NCI-H1436 (cell line): Measurements from ENCODE around the gene PKP4.

Experiments
- DNase-seq: peaks from one replicate; lab custom pipeline; 2025; lab: John Stamatoyannopoulos, UW

Gene PKP4

DNA sequence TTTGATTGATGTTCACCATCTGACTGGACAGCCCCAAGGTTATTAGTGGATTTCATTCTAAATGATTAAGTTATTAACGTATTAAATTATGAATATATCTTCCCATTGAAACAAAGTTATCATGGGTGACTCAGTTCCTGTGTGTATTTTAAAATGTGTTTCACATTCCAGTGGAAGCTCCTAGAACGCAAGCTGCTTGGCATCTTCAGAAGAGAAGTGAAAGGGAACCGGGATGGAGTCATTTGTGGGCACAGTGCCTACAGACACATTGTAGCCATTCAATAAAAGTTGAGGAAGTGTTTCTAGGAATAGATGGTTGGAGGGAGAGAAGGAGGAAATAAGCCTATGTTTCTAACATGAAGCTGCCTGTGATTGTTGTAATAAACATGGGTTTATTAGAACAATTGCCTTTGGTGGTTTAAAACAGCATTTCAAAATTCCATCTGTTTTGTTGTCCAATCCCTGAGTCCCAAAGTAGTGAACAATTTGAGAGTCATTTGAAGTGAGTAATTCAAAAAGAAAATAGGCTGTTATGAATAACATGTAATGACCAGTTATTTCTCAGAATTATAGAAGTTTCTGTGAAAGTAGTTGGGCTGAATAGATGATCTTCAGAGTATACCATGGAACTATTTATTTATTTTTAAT, 143.5 kb downstream of the PKP4 start:
- DNase-seq, result no peak

DNA sequence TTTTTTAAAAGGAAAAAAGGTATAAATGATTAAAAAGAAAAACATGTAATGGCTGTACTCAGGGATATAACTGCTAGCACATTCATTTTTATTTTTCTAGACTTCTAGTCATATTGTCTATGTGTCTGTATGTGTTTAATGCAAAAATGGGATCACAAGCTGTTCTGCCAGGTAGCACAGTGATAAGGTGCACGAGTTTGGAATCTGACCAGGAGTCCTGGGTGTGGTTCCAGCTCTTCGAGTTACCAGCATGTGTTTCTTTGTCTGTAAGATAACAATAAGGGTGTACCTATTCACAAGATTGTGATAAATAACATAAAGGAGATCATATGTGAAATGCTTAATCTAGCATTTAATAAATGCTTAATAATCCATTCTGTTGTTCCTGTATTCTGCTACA, 145.3 kb downstream of the PKP4 start:
- no peak for DNase-seq

DNA sequence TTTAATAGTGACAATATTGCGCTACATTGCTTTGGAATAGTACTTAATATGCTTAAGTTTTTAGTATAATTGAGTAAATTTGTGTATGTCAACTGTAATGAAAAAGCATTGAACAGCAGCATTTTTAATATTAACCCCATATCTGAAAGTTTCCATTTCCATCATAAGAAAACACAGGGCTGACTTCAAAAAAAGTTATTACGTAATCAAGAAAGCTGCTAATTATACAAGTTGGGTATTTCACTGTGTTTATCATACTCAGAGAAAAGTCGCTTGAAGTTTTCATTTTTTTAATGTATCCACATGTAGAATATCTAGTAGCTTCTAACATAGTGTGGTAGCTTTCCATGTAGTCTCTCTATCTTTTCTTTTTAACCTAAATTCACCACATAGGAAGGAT, 146.5 kb downstream of the PKP4 start:
- no peak for DNase-seq

DNA sequence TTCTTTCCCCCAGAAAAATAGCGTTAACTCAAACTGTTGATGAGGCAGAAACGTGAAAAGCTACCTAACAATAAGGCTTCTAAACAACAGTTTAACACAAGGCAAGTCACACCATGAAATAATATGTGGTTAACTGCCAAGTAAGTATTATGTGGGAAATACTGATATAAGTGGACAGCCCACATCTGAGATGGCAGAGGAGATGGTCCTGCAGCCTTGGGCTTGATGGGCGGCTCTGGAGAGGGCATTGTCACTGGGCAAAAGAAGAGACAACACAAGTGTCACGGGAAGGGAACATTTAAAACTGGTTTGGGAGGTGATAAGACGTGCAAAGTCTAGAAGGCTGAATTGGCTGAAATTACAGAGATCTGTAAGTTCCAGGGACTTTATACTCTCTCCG, 147.2 kb downstream of the PKP4 start:
- no peak for DNase-seq

DNA sequence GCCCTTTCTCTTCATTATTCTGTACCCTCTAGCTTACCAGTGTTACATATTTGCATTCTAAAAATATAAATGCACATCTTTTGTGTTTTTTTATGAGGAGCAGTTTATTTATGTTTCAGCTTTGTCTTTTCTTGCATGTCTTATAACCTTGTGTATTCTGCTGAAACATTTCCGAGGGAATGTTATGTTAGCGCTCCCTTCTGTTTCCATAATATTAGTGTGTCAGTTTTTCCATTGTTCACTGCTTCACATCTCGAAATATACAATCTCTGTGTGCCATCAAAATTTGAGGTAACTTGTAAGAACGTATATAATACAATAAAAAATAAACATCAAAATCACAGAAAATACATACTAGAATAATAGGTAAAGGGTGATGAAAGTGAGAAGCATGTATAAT, 153.3 kb downstream of the PKP4 start:
- DNase-seq, result no peak

DNA sequence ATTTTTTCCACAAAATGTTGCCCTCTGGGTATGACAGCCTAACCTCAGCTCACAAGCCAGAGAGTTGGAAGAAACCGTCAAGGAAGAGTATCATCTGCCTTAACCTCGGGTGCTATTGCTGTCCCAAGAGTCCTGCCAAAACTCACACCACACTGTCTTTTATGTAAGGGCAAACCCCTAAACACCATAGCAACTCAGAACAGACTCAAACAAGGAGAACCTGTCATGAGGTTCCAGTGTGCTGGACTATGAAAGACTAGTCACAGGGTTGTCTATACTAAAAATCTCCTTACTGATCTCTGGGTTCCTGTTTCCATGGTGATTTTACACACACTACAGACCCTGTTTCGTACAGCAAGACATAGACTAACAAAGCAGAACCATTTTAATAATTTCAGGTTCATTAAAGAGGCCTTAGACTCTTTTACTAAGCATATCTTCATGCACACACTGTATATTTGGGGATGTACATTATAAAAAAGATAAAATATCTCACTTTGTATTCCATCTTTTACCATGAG, 159.8 kb downstream of the PKP4 start:
- DNase-seq, result no peak

DNA sequence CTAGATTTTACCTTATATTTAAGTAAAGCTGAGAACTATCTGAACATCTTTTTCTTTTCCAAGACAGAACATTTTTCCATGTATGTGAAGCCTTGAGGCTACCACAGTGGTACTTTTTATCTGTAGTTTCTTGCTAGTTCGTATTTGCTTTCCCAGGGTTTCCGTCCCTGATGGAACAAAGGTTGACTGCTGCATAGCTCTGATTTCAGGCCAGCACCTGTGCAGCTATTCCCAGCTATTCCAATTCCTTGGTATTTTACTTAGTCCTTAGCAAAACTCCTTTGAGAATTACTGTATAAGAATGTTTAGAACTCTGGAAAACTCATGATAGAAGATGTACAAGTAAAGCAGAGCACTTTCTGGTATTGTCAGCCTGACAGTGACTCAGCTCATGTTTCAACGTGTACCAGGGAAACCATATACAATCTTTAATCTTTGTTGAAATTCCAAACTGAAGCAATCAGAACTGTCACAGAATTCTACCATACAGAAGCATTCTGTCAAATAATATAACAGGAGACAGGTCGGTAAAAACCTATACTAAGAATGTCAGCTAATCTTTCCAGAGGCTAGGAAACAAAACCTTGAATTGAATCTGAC, 162.2 kb downstream of the PKP4 start:
- DNase-seq, result no peak

DNA sequence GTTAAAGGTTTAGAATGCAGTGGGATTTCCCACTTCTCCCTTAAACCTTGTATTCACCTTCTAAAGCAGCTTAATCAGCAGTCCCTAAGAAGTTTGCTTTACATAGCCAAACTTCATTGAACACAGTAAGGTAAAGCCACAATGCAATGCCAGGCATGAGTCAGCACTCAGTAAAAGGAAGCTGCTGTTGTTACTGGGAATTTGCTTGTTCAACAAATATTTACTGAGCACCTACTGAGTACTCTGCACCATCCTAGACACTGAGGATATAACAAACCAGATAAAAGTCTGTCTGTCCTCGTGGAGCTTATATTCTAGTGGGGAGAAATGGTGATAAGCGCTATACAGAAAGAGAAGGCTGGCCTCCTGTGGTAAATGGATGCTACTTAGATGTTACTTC, 162.7 kb downstream of the PKP4 start:
- DNase-seq, result no peak

DNA sequence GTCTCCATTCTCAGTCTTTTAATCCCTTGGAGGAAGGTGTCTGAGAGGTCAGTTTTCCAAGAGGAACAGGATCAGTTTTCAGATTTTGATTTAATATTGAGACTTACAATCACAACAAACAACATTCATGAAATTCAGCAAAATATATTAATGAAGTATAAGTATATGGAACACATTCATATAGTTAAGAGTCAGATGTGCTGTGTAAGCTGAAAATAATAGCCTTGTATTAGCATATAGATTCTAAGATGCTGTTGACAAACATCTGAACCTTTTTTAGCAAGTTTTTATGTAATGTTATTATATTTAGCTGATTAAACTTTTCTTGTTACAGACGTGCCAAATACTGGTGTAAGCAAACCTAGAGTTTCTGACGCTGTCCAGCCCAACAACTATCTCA, 163.9 kb downstream of the PKP4 start:
- DNase-seq, result no peak

DNA sequence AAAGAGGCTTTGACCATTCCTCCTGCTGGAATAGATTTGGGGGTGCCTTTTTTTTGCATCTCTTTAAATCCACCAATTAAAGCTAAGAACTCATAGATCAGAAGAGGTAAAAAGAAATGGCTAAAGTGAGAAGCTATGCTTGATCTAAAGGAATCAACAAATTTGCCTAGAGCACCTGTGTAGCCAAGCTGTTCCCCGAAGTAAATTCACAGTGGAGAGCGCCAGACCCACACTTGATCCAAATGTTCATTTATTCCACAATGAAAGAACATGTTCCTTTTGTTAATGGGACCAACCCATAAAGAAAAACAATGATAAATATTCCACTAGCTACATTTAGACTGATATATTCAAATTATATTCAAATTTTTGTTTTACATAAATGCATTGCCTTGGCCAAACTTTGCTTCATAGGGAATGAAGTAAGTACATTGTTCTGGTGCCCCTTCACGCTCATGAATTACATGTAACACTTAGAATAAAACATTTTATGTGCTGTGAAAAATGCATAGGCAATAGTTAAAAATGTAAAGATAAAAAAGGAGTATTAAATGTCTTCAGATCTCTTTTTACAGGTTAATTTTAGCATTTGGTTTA, 167.4 kb downstream of the PKP4 start:
- DNase-seq, result no peak

DNA sequence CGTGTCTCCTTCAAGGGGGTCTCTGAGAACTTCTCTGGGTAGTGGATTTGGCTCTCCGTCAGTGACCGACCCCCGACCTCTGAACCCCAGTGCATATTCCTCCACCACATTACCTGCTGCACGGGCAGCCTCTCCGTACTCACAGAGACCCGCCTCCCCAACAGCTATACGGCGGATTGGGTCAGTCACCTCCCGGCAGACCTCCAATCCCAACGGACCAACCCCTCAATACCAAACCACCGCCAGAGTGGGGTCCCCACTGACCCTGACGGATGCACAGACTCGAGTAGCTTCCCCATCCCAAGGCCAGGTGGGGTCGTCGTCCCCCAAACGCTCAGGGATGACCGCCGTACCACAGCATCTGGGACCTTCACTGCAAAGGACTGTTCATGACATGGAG, 168.2 kb downstream of the PKP4 start:
- no peak for DNase-seq

DNA sequence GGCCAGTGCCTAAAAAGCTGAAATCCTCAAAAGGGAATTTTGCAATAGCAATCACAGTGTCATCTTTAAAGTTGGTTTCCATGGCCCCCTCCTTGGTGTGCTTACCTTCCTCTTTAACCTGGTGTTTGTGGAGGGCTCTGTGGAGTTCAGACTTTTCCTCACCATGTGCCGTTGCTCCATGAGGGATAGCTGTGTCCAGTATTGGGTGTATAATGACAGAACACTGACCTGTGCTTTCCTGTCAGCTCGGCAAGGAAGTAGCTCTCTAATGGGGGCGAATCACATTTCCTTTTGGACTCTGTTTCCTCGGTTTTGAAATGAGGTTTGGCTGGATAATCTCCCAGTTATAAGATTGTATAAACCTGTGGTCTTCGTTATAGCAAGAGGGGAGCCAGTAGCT, 172.4 kb downstream of the PKP4 start:
- no peak for DNase-seq

DNA sequence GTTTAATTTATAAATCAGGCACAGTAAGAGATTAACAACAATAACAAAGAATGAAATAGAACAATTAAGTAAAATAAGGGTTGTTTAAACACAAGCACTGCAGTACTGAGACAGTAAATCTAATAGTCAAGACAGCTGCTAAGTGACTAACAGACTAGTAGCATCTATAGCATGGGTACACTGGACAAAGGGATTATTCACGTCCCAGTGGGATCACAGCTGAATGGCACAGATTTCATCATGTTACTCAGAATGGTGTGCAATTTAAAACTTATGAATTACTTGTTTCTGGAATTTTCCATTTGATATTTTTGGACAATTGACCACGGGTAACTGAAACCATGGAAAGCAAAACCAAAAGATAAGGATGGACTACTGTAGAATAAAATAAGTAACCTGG, 176.5 kb downstream of the PKP4 start:
- DNase-seq, result no peak

DNA sequence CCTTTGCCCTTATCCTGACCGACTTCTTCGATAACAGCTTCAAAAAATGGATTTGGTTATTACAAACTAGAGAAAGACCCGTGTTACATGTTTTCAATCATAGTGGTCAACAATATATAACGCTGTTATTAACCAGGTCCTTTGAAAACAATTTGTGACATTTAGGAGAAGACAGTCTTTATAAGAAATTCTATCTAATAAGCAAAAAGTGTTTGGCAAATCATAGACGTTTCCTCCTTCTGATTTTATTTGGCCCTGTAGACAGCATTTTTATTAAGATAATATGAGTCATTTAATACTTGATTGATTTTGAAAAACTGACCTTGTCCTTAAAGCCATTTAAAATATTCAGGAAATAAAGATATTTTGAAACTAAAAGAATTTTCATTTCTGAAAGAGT, 177.9 kb downstream of the PKP4 start:
- no peak for DNase-seq

DNA sequence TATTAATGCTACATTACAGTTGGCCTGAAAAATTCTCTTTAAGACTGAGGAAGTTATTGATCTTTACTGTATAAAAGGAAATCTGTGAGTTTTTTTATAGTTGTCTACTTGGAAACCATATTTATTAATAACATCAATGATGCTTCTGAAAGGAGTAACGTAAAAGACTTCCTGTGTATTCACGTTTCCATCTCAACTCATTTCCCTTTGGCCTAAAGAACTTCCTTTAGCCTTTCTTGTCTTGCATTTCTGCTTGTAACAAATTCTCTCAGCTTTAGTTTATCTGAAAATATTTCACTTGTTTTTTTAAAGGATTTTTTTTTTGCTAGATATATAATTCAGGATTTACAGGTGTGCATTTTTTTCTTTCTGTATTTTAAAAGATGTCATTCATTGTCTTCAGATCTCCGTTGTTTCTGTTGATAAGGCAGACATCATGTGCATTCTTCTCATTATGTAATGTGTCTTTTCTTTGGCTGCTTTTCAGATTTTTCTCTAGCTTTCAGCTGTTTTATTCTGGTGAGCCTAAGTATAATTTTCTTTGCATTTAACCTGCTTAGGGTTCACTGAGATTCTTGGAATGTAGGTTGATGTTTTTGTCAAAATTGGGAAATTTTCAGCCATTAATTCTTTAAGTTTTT, 179.3 kb downstream of the PKP4 start:
- no peak for DNase-seq

DNA sequence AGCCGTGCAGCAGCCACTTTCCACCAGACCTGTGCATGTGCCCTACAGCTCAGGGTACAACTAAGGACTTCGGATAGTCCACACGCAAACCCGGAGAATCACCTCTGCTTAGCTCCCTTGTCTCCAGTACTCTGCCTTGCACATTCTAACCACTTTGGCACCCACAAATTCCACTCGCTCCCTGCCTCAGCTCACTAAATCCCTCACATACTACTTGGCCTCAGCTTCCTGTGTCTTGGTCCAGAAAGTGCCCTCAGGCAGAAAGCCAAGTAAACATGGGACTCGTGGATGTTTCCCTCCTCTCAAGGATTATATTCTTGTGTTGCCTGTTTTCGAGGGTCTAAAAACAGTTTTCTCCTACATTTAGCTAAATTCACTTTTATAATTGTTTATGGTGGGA, 180.6 kb downstream of the PKP4 start:
- no peak for DNase-seq

DNA sequence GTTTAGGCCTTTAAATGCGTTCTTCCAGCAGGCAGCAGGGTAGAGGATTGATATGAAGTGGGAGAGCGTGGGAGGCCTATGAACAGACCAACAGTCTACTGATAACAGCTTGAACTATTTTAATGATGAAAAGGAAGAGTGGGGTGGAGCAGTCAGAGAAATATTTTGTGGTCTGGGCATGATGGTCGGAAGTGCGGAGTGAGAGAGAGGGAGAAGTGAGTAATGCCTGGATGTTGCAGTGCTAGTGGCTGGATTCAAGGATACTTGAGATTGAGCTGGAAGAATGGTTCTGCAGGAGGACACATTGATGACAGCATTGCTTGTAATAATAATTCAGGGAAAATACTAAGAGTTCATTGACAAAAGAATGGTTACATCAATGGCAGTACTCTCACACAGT, 187.4 kb downstream of the PKP4 start:
- DNase-seq, result no peak

DNA sequence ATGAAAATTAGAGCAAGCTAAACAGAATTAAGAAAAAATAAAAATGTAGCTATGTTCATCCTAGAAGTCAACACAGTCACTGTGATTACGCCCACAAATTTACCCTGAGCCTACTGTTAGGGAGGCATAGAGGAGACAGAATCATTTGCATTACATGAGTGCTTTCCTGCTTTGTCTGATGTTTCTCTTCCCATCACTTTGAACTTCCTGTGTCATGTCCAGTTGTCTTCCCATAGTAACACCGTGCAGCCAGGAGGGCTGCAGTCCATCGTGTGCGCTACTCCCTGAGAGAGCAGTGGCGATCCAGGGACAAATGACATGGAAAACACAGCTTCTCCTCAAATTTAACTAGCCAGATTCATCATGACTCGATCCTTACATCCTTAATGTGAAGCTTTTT, 188.5 kb downstream of the PKP4 start:
- DNase-seq, result no peak

DNA sequence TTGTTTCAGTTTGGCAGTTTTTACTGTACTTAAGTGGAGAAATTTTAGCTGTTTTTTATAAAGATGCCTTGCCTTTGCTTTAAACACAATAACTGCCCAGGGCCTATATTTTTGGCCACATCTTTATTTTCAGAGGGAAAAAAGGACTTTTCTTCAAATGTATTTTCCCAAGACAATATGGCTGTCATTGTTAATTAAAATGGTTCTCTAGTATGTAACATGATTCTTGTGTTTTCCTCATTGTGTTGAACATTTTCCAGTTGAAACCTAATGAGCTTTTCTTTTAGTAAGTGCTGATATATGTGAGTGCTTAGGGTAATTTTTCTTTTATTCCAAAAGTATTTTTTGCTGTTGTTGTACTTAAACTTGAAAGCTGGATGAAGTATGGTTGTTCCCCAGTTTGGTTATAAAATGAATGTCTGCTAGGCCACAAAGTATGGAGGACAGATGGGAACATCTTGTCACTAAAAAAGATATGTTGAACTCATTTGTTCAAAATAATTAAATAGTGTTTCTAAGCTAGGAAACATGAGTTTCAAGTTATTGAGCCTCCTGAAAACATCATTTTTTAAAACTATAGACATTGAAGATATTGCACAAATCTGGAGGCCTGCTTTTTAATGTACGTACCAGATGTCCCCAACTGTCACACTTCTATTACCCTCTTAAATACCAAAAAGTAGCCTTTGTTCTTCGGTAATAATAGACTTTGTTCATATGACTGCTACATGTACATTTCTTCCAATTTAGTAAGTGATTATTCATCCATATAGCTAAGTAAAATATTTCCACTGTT, 190.9 kb downstream of the PKP4 start:
- DNase-seq, result no peak

DNA sequence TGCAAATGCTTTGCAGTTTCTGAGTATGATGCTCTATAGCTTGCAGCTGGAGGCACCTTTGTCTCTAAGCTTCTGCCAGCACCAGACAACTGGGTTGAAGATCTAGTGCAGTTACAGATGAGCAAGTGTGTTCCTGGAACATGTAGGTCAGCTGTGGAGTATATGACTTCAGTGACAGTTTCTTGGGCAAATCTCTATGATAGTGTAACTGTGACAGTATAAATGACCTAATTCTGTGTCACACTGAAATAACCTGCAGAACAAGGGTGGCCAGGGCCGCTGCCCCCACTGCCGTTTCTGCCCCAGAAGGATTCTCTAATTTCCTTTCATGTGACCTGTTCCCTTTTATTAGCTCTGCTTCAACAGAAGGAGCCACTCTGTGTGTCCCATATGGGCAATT, 193.1 kb downstream of the PKP4 start:
- no peak for DNase-seq

DNA sequence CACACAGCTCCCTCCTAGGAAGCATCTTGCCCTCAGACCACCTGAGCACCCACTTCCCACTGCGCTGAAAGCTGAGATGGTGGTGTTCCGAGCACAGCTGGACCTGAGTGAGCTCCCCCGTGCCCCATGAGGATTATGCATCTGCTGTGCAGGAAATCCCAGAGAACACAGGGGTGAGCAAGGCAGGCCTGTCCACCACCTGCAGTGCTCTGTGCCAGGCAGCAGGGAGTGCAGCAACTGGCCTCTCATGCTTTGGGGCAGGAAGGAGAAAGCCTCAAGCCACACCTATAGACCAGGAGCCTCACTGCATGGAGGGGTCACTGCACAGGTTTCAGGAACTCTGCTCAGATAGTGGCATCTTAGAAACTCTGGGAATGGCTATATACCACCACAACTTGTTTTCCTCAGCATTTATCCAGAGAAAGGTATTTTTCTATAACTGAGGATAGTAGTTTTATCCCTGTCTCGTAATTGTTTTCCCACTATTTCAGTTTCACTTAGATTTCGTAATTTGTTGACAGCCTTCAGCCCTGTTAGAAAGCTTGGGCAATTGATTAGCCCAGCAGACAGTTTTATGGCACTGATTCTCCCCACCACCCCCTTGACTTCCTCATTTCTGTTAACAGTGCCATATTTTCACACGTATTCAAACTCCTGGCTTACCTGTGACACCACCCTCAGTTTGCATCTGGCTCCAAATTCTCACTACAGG, 194.1 kb downstream of the PKP4 start:
- DNase-seq, result no peak
